HEK293 (cell line): ENCODE data around the gene HSD17B12.

Experiments used
- CTCF ChIA-PET: fragments of 350-600 bp; formaldehyde crosslinking; extraction: SDS; loops from one replicate; lab custom pipeline; 2021; ENCODE audit warnings: antibody characterized with exemption; lab: Yijun Ruan, JAX
- POLR2A ChIA-PET: fragments of 300-600 bp; formaldehyde crosslinking; extraction: SDS; loops from one replicate; lab custom pipeline; 2020; ENCODE audit warnings: antibody characterized with exemption, inconsistent platforms; lab: Yijun Ruan, JAX
- H3K27ac ChIP-seq: fragments of 200-500 bp; sonication (Bioruptor generic); 2 replicates; pipeline ENCODE4 v1.5.1; 2014; ENCODE audit warnings: low read depth, low read length, control low read depth, inconsistent platforms; ENCODE audit errors: extremely low read depth
- H3K36me3 ChIP-seq, 2 experiments: fragments of 200-500 bp in 1 of 2; sonication (Bioruptor generic) in 1 of 2; 1 replicate in 1 of 2; 2 replicates in 1 of 2; pipeline ENCODE4 v1.5.1; 2014 to 2017; ENCODE audit warnings: inconsistent platforms in 2 of 2, low read length in 2 of 2; ENCODE audit not compliant: control insufficient read depth in 2 of 2, insufficient read depth in 1 of 2
- H3K4me1 ChIP-seq: fragments of 200-500 bp; sonication (Bioruptor generic); 2 replicates; pipeline ENCODE4 v1.5.1; 2014; ENCODE audit warnings: mild to moderate bottlenecking, low read length, inconsistent platforms; ENCODE audit not compliant: control insufficient read depth, insufficient read depth
- H3K4me3 ChIP-seq: 2 replicates; pipeline ENCODE4 v1.5.1; 2011; ENCODE audit warnings: low read depth, mild to moderate bottlenecking, control low read depth, low read length, moderate library complexity
- H3K9me3 ChIP-seq: fragments of 200-500 bp; sonication (Bioruptor generic); 2 replicates; pipeline ENCODE4 v1.5.1; 2014; ENCODE audit warnings: low read depth, low read length, inconsistent platforms; ENCODE audit not compliant: control insufficient read depth, insufficient read depth
- BCL11A ChIP-seq: fragments of 450-650 bp; formaldehyde crosslinking; IDR thresholded peaks from 2 replicates; pipeline ENCODE4 v1.5.1; 2016; ENCODE audit warnings: low read depth, missing biosample characterization, missing genetic modification characterization
- GLIS1 ChIP-seq: fragments of 450-650 bp; formaldehyde crosslinking; IDR thresholded peaks from 2 replicates; pipeline ENCODE4 v1.5.1; 2016; ENCODE audit warnings: missing biosample characterization, missing genetic modification characterization
- OSR2 ChIP-seq: fragments of 450-650 bp; formaldehyde crosslinking; IDR thresholded peaks from 2 replicates; pipeline ENCODE4 v1.5.1; 2016; ENCODE audit warnings: missing biosample characterization, missing genetic modification characterization
- TSHZ1 ChIP-seq: fragments of 450-650 bp; formaldehyde crosslinking; IDR thresholded peaks from 2 replicates; pipeline ENCODE4 v1.5.1; 2016; ENCODE audit warnings: missing biosample characterization, missing genetic modification characterization, borderline replicate concordance
- WT1 ChIP-seq: fragments of 450-650 bp; formaldehyde crosslinking; IDR thresholded peaks from 2 replicates; pipeline ENCODE4 v1.5.1; 2016; ENCODE audit warnings: missing biosample characterization, missing genetic modification characterization
- ZBTB17 ChIP-seq: fragments of 450-650 bp; formaldehyde crosslinking; IDR thresholded peaks from 2 replicates; pipeline ENCODE4 v1.5.1; 2016; ENCODE audit warnings: missing biosample characterization, missing genetic modification characterization
- ZBTB21 ChIP-seq: fragments of 450-650 bp; formaldehyde crosslinking; IDR thresholded peaks from 2 replicates; pipeline ENCODE4 v1.5.1; 2017; ENCODE audit warnings: missing biosample characterization, missing genetic modification characterization
- ZBTB44 ChIP-seq: fragments of 450-650 bp; IDR thresholded peaks from 2 replicates; pipeline ENCODE4 v1.5.1; 2018; ENCODE audit warnings: missing biosample characterization, mild to moderate bottlenecking, missing genetic modification characterization
- ZBTB6 ChIP-seq: fragments of 450-650 bp; formaldehyde crosslinking; IDR thresholded peaks from 2 replicates; pipeline ENCODE4 v1.5.1; 2017; ENCODE audit warnings: missing biosample characterization, missing genetic modification characterization
- ZFP3 ChIP-seq: fragments of 450-650 bp; formaldehyde crosslinking; IDR thresholded peaks from 2 replicates; pipeline ENCODE4 v1.5.1; 2016; ENCODE audit warnings: low read depth, missing biosample characterization, missing genetic modification characterization
- ZNF132 ChIP-seq: fragments of 450-650 bp; formaldehyde crosslinking; IDR thresholded peaks from 2 replicates; pipeline ENCODE4 v1.5.1; 2017; ENCODE audit warnings: missing biosample characterization, missing genetic modification characterization, borderline replicate concordance
- ZNF248 ChIP-seq: fragments of 450-650 bp; formaldehyde crosslinking; IDR thresholded peaks from 2 replicates; pipeline ENCODE4 v1.5.1; 2017; ENCODE audit warnings: missing biosample characterization, missing genetic modification characterization
- ZNF488 ChIP-seq: fragments of 450-650 bp; formaldehyde crosslinking; IDR thresholded peaks from 2 replicates; pipeline ENCODE4 v1.5.1; 2016; ENCODE audit warnings: missing biosample characterization, missing genetic modification characterization
- ZNF549 ChIP-seq: fragments of 450-650 bp; IDR thresholded peaks from 2 replicates; pipeline ENCODE4 v1.5.1; 2018; ENCODE audit warnings: missing biosample characterization, missing genetic modification characterization, mild to moderate bottlenecking, inconsistent platforms, moderate library complexity
- ZNF580 ChIP-seq: fragments of 450-650 bp; formaldehyde crosslinking; IDR thresholded peaks from 2 replicates; pipeline ENCODE4 v1.5.1; 2016; ENCODE audit warnings: missing biosample characterization, missing genetic modification characterization
- ZNF596 ChIP-seq: fragments of 450-650 bp; IDR thresholded peaks from 2 replicates; pipeline ENCODE4 v1.5.0; 2018; ENCODE audit warnings: missing biosample characterization, mild to moderate bottlenecking, missing genetic modification characterization, moderate library complexity
- ZNF645 ChIP-seq: fragments of 450-650 bp; formaldehyde crosslinking; IDR thresholded peaks from 2 replicates; pipeline ENCODE4; 2016; ENCODE audit warnings: missing biosample characterization, missing genetic modification characterization
- ZNF777 ChIP-seq: fragments of 450-650 bp; formaldehyde crosslinking; IDR thresholded peaks from 2 replicates; pipeline ENCODE4 v1.5.1; 2017; ENCODE audit warnings: missing biosample characterization, missing genetic modification characterization, borderline replicate concordance
- ZNF791 ChIP-seq: fragments of 450-650 bp; formaldehyde crosslinking; IDR thresholded peaks from 2 replicates; pipeline ENCODE4 v1.5.1; 2016; ENCODE audit warnings: missing biosample characterization, missing genetic modification characterization
- ZSCAN4 ChIP-seq: fragments of 450-650 bp; formaldehyde crosslinking; IDR thresholded peaks from 2 replicates; pipeline ENCODE4 v1.5.1; 2017; ENCODE audit warnings: missing biosample characterization, missing genetic modification characterization
- ZSCAN5A ChIP-seq: fragments of 450-650 bp; formaldehyde crosslinking; IDR thresholded peaks from 2 replicates; pipeline ENCODE4 v1.5.1; 2016; ENCODE audit warnings: missing biosample characterization, missing genetic modification characterization
- ZXDB ChIP-seq: fragments of 450-650 bp; formaldehyde crosslinking; IDR thresholded peaks from 2 replicates; pipeline ENCODE4 v1.5.1; 2016; ENCODE audit warnings: missing biosample characterization, missing genetic modification characterization

The HSD17B12 gene

GRCh38 chr11:43779306-43779705 is 98.8 kb downstream of the HSD17B12 start (continued):
- TF ChIP-seq TSHZ1 (tag by site-specific recombination) (no peak), ZBTB17 (tag by site-specific recombination) (no peak), ZNF596 (no peak), ZBTB44 (tag by site-specific recombination) (no peak), BCL11A (tag by site-specific recombination) (no peak), ZSCAN4 (no peak), OSR2 (tag by site-specific recombination) (no peak), GLIS1 (tag by site-specific recombination) (no peak)

- no peaks in the 10 kb centered on the region for H3K4me1 ChIP-seq
- H3K27ac ChIP-seq = no peak overlapping the region
- POLR2A ChIA-PET = no interaction called here
- peaks cover 0 to 3% of the 10 kb centered on the region in 2 experiments; a peak in 2 of 3 replicates for H3K36me3 ChIP-seq
- CTCF ChIA-PET = no interaction called here
- TF ChIP-seq WT1 (no peak), ZNF645 (tag by site-specific recombination) (no peak)
- no peak overlapping the region for H3K4me3 ChIP-seq
- no peaks in the 10 kb centered on the region for H3K9me3 ChIP-seq
Observed at GRCh38 chr11:43784301-43784700, 103.8 kb downstream of the HSD17B12 start.

GRCh38 chr11:43784866-43785265 is 104.3 kb downstream of the HSD17B12 start:
- Histone ChIP-seq H3K36me3 (peaks cover 0 to 3% of the 10 kb centered on the region in 2 experiments; a peak in 2 of 3 replicates), H3K27ac (no peak overlapping the region), H3K9me3 (no peaks in the 10 kb centered on the region), H3K4me3 (no peak overlapping the region), H3K4me1 (no peaks in the 10 kb centered on the region)
- TF ChIP-seq ZNF132 = no peak
- no peak for TF ChIP-seq ZBTB21 (tag by site-specific recombination)
- no peak for TF ChIP-seq ZNF248 (tag by site-specific recombination)
- no peak for TF ChIP-seq ZNF580
- TF ChIP-seq ZSCAN5A (tag by site-specific recombination) = no peak
- TF ChIP-seq ZNF791 (tag by site-specific recombination) = no peak
- TF ChIP-seq ZNF549 (tag by site-specific recombination) = no peak
- no peak for TF ChIP-seq ZXDB
- no peak for TF ChIP-seq ZNF488 (tag by site-specific recombination)
- TF ChIP-seq ZFP3 = no peak
- TF ChIP-seq ZBTB6 (tag by site-specific recombination) = no peak
- no peak for TF ChIP-seq ZNF777 (tag by site-specific recombination)
- ChIA-PET CTCF (no interaction called here), POLR2A (no interaction called here)
